HG03135 (cell line): ENCODE results near the gene PHF23.
A peak's percentile ranks its signal among the peaks of the same experiment; 100 is the strongest.
"Not testable (repeated sequence)": the region's sequence is repeated elsewhere in the genome, so short reads cannot be mapped to it uniquely, and the experiment has no call there.

Experiments used
- ATAC-seq: cut with Tn5 transposase; IDR thresholded peaks from one replicate; pipeline ENCODE4 v1.9.1; 2021; ENCODE audit warnings: mild to moderate bottlenecking, moderate library complexity; ENCODE audit not compliant: unreplicated experiment

PHF23 gene

DNA sequence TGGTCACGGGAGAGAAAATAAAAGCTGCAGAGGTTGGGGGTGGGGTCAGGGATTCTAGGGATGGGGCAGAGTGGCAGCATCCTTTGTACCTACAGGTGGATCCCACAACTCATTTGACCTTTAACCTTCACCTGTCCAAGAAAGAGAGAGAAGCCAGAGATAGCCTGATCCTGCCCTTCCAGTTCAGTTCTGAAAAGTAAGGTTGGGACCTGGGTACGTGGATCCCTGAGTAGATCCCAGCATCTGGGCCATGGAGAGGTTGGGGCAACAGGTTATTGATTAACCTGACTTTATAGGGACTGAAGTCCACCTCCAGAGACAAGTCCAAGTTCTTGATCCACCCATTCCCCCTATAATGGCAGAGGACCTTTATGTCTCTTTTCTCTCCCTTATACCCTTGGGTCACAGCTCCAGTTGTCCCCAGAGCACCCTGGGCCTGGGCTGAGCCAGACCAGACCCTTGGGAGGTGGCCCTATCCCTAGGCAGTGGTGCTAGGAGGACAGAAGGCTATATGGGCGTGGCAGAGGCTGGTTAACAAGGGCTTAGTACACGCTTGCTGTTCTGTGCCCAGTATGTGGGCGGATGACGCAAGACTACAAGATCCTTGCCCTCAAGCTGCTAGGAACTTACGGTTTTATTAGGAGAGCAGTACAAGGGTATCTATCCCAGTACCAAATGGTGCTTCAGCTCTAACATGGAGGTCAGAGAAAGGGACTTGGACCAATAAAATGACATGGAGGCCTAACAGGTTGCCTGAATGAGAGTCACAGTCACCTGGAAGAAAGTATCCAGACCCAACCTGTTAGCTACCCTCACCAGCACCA, 19.7 kb upstream of the PHF23 start:
- ATAC-seq, result no peak

DNA sequence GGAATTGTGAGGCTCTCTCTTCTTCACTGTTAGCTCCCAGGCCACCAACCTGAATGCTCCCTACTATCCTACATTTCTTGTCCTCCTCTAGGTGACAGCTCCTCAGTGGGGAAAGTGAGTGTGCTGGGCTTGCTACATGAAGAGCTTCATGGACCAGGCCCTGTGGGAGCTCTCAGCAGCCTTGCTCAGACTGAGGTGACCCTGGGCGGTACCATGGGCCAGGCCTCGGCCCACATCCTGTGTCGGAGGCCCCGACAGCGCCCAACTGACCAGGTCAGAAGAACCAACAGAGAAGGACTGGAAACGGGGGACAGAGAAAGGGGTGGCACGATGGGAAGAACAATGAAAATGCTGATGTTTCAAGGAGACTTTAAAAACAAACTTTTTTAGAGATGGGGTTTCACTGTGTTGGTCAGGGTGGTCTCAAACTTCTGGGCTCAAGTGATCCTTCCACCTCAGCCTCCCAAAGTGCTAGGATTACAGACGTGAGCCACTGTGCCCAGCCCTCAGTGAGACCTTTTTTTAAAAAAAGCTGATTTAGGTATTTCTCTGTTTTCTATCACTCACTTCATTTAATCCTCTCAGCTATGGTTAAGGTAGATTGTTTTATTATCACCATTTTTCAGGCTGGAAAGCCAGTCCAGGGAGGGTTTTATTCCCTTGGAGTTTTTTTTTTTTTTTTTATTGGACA, 17.7 kb upstream of the PHF23 start:
- ATAC-seq, result no peak

DNA sequence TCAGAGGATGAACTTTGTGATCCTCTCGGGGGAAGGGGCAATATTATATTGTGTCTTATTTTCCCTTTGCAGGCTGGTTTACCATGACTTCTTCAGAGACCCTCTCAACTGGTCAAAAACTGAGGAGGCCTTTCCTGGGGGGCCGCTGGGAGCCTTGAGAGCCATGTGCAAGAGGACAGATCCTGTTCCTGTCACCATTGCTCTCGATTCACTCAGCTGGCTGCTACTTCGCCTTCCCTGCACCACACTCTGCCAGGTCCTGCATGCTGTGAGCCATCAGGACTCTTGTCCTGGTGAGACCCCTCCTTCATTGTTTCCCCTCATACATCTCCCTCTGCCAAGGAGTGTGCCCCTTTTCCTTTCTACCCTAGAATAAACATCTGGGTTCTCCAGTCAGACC, 15.3 kb upstream of the PHF23 start:
- no peak for ATAC-seq

DNA sequence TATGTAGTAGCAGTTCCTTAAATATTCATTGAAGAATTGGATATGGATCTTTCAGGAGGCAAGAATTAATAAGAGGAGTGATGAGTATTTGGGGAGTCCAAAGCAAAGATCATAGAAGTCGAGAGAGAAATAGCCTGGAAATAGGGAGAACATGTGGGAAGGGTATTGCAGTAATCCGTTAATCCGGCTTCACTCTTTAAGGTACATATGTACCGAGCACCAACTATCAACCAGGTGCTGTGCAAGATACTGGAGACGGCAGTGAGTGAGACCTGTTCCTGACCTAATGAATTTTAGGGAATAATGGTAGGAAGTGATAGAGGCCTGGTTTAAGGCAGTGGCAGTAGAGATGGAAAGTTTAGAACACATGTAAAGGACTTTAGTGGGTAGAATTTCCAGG, 13.8 kb upstream of the PHF23 start:
- ATAC-seq, result no peak

DNA sequence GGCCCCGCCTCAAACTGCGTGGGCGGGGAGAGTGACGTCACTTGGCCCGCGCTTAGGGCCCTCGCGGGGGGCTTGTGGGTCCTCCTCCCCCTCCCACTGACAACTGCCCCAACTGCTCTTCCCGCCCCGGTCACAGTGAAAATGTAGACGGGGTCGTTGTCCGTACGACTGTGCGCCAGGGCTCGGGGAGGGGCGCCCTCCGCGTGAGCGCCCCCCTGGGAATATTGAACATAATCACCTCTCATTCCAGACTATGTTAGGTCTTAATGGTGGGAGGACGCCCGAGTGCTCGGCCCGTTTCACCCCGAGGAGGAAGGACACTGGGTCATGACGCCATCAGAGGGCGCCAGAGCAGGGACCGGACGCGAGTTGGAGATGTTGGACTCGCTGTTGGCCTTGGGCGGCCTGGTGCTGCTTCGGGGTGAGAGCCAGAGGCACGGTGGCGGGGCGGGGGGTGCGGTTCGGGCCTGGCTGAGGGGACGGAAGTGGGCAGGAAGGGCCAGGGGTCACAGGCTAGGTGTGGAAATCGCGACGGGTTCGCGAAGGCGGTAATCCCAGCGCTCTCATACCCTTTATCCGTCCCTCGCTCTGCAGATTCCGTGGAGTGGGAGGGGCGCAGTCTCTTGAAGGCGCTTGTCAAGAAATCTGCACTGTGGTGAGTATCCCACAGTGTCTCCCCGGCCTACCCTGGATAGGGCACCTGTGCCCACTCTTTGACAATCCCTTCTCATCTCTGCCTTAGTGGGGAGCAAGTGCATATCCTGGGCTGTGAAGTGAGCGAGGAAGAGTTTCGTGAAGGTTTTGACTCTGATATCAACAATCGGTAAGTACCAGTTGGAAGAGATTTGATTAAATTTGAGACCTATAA, 13.2 kb upstream of the PHF23 start, which contains the start of gene ELP5:
Gene ELP5 (plus strand): TSS at position 40 of the 868 bp plus-strand sequence. CDS start 336 bp downstream, at position 376.
- ATAC-seq, result peak; percentile 53

DNA sequence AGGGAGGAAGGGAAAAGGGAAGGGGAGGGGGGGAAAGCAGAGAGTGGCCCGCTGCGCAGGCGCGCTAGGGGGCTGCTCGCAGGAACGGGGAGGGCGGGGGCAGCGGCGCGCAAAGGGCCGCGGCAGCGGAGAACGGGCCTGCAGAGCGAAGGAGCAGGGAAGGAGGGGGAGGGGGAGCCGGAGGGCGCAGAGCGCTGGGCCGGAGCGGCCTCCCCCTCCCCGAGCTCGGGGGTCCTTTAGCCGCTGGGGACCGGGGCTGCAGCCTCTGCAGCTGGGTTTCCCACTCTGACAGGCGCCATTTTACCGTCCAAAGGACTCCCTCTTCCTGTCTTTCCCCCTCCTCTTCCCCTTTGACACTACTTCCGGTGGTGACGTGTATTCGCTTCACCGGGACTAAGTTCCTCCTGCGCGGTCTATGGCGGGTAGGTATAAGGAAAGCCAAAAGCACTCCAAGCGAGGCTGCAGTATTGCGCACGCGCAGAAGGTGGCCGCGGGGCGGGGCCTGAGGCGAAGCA, 12.5 kb upstream of the PHF23 start, which contains the start of gene CTDNEP1:
Gene CTDNEP1 (minus strand): TSS at position 74 of the 515 bp plus-strand sequence. CDS start 438 bp downstream, outside the sequence.
- ATAC-seq, result peak; percentile 88

DNA sequence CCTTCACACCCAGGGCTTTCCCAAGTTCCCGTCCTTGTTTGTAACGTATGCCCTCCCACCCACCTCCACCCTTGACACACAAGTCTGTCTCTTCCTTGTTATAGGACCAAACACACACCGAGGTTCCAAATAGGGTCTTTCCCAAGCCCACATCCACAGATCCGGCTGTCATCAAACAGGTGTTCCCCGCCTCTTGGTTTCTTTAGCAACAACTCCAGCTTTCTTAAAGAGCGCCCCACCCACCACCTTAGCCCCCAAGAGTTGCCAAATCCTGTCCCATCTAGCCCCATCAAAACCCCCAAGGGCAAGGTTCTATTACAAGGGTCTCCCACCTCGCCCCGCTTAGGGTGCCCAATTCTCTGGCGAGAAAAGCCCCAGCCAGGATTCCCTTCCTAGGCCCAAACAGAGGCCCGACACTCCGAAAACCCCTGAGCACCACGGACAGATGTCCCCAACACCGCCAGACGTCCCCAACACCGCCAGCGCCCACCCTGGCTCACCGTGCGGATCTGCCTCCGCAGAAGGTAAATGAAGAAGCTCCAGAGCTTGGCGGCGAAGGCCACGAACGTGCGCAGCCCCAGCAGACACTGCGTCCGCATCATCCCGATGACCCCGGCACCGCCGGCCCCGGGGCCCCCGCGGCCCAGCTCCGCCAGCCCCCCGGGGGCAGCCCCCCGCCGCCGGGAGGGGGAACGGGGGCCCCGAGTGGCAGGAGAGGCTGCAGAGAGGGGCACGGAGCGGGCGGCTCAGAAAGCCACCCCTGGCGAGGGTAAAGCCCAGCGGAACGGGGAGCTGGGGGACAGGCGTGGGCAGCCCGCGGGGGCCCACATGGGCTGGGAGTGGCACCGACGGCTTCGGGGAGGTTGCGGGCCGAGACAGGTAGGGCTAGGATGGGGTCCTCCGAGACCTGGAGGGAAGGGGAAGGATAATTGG, 11.7 kb upstream of the PHF23 start:
- no peak for ATAC-seq

DNA sequence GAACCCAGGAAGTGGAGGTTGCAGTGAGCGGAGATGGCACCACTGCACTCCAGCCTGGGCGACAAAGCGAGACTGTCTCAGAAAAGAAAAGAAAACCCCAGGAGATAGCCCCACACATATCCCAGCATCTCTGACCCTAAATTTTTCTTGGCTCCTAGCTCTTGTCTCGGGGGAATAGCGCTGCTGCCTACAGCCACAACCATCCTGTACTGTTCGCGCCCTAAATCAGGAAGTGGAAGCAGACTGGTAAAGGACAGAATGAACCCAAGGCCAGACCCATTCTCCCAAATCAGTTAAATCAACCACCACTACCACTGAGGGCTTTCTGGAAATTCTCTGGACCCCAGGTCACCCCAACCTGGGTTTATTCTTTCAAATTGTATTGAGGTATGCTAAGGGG, 10.6 kb upstream of the PHF23 start:
- no peak for ATAC-seq

DNA sequence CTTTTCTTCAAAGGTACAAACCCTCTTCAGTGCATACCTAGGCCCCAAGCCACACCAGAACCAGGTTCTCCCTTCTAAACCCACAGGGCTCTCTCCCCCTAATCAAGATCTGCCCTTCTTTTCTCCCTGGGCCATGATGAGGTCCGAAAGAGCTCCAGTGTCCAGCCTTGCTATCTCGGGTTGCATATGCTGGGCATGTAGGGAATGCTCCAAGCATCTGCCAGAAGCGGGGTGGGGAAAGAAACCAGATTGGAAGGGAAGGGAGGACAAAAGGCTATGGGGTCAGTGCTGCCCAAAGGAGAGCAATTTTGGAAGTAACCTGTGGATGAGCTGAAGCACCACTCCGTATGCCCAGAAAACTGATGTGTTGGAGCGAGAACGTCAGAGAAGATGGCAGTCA, 10.0 kb upstream of the PHF23 start:
- ATAC-seq, result no peak

DNA sequence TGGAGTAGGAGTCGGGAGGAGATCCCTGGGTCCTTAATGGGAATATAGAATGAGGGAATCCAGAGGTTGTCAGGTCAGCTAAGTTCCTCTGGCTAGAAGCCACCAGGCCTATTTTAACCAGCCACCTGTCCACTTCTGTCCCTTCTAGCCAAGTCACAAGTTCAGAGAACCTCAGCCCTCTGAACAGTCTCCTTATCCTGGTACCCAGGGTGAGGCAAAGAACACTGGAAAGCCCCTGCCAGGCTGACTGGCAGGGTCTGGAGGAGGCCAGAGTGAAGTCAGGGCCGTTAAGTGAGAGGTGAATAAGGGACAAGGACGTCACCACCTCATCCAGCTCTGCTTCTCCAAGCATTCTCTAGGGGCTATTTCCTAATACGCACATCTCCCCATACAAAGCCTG, 9.5 kb upstream of the PHF23 start:
- ATAC-seq, result no peak

DNA sequence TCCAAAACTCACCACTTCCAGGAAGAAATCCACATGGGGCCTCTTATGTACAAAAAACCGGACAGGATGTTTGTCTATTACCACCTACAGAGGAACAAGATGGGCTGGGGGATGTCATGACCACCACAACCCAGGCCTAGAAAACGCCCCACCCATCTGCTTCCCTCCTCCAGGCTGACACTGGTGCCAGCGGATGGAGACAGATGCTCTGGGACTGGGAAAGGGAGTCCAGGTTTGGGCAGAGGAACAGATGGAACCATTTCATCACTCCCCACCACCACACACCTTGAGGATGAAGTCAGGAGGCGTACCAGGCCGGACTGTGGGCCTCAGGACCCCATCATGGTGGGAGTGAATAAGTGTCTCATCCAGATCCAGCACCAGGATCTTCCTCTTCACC, 7.5 kb upstream of the PHF23 start:
- no peak for ATAC-seq

DNA sequence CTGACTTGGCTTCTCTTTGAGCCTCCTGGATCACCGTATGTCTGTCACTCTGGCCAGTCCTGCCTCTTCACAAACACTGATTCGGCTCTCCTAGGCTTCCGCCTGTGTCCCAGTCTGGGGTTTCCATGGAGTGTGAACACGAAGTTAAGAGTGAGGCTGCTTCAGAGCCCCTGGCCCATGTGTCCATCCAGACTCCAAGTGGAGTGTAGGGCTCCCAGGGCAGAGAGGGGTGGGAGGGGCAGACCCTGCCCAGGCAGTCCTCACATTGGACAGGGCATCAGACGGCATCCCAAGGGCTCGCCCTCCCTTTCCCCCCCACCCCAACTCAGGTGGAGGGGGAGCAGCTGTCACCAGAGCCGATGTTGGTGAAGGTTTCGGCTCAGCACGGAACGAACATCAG, 4.6 kb upstream of the PHF23 start:
- not testable (repeated sequence) for ATAC-seq

DNA sequence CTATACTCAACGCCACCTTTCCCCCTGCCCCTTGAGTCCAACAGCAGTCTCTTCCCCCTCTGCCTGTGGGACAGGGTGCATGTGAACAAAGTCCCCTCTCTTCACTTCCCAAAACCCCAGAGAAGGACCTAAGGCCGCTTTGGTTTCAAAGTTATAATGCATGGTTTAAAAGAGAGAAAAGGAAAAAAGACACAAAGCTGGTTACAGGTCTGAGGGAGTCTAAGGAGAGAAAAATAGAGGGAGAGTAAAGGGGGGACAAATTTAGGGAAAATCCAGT, 4.1 kb upstream of the PHF23 start:
- ATAC-seq, result no peak

DNA sequence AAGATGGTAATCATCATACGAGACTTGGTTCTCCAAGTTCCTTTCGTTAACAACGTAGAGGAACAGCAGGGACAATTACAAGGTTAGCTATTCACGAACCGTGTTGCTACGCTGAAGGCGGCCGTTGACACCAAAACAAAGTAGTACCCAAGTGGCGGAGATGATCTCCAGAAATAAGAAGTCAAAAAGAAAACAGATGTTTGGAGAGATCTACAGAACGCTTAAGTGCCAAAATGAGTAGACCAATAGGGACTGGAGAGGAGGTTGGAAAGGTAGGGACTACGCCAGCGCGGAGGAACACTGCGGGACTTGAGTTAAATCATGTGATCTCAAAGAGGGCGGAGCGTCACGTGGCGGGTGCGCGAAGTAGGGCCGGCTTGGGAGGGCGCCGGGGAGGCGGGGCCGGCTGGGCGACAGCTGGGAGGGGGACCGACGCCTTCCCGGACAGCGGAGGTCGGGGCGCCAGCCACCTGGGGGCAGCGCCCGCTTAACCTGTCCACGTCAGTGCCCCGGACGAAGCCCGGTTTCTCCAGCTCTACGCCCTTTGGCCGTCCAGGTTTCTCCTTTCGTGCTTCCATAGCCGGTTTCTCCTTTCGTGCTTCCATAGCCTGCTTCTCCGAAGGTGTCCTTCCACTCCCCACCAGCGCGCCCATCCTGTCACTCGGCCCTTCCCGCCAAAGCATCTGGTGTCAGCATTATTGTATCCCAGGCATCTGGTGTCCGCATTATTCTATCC, 3.6 kb upstream of the PHF23 start:
- ATAC-seq, result peak; percentile 45

DNA sequence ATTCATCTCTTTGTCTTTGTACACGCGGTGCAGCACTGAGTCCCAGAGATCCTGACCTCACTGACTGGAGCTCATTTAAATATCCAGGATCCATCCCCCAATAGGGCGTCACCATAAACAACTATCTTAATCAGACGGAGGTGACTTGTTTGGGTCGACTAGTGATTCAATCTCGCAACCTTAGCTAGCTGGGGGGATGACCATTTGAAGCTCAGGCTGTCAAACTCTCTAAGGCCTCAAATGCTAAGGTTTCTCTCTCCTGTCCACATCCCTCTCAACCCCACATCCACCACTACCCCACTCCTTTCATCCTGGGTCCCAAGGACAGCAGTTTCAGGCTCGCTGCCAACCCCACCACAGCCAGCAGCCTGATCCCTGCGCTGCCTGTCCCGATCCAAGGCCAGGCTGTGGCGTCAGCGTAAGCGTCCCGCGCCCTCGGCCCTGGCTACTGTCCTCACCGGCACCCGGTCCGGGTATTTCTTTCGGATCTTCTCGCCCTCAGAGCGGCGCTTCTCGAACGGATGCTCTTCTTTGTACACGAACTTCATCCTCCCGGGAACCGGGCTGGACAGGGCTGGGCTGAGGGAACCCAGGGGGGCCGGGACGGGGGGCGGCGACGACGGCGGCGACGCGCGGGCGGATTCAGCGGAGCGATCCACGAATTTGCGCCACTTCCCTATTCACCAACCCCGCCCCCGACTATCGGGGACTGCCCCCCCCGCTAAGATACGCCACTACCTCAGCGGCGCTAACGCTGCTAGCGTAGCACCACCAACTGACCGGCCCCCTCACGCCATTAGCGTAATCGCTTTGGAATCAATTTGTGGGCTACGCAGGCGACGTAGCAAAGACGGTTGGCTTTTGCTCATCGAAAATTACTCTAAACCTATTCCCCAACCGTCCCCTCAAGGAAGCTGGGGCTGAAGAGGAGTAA, 2.8 kb upstream of the PHF23 start, which contains the start of gene GABARAP:
Gene GABARAP (minus strand): TSS at position 667 of the 934 bp plus-strand sequence. CDS start 119 bp downstream, at position 548.
- peak; percentile 26 for ATAC-seq

DNA sequence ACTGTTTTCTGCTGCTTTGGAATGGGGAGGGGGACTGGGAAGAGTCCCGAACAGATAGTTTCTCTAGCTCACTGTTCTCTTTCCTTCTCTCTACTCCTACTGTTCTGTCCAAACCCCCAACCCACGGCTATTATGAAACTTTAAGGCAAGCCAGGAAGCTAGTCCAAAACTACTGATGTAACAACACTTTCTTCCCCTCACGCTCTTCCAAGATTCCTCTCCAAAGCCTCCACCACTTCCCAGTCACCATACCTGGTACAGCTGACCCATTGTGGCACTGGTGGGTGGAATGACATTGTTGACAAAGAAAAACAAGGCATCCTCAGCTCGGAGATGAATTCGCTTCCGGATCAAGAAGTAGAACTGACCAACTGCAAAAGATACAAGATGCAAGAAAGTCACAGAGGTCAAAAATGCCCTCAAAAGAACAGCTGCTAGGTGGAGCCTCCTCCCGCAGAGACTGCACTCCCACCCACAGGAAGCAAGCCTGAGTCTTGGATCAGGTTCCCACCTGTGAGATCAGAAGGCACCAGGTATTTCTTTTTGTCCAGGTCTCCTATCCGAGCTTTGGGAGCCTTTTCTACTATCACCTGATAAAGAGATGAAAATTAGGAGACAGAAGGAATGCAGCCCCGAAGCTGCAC, 2.0 kb upstream of the PHF23 start:
- no peak for ATAC-seq

DNA sequence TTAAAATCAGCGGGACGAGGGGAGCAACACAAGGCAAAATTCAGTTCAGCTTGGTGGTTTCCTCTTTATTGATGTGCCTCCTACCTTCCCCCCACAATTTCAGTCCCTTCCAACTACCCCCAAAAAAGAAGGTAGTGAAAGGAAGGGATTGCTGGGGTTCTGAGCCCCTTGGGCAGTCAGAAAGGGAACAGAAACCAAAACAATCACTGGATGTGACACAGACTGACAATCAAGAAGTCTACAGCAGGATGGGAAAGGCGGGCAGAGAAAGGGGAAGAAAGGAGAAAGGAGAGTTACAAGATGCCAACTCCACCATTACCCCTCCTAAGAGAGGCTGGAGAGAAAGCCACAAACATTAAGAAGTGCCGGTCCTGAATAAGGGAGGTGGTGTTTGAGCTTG, 1.1 kb upstream of the PHF23 start:
- no peak for ATAC-seq
